Keratinocyte (primary cell): Measurements from ENCODE around the gene ING5.

Experiments used
- EZH2 ChIP-seq: IDR thresholded peaks from one replicate; pipeline ENCODE4 v1.6.1; 2012; ENCODE audit warnings: inconsistent platforms, mild to moderate bottlenecking, low read length, moderate library complexity
- TF ChIP-seq, protein P1 (sequence below), 3 experiments: IDR thresholded peaks in 1 of 3; conservative IDR thresholded peaks in 1 of 3; optimal IDR thresholded peaks in 1 of 3; 2 replicates in 2 of 3; 3 replicates in 1 of 3; pipeline versions ENCODE3 to v1.5.1; 2011; ENCODE audit warnings: low read length in 3 of 3, mild to moderate bottlenecking in 3 of 3, moderate library complexity in 2 of 3, control low read depth in 1 of 3, inconsistent platforms in 1 of 3; ENCODE audit not compliant: insufficient read depth in 2 of 3; ENCODE audit errors: extremely low read depth in 1 of 3

DNA sequence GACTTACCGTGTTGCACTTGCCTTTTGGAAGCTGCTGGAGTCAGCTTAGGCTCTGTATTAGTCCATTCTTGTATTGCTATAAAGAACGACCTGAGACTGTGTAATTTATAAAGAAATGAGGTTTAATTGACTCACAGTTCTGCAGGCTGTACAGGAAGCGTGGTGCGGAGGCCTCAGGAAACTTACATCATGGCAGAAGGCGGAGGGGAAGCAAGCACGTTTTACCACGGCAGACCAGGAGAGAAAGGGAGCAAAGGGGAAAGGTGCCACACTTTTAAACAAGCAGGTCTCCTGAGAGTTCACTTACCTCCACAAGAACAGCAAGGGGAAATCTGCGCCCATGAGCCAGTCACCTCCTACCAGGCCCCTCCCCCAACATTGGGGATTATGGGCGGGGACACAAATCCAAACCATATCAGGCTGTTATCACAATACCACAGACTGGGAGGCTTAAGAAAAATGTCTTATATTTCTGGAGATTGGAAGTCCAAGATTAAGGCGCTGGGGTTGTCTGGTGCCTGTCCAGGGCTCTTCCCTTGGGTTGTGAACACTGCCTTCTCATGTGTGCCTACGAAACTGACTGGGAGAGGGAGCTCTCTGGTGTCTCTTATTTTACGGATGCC, 28.9 kb downstream of the ING5 start:
- TF ChIP-seq, protein P1, sequence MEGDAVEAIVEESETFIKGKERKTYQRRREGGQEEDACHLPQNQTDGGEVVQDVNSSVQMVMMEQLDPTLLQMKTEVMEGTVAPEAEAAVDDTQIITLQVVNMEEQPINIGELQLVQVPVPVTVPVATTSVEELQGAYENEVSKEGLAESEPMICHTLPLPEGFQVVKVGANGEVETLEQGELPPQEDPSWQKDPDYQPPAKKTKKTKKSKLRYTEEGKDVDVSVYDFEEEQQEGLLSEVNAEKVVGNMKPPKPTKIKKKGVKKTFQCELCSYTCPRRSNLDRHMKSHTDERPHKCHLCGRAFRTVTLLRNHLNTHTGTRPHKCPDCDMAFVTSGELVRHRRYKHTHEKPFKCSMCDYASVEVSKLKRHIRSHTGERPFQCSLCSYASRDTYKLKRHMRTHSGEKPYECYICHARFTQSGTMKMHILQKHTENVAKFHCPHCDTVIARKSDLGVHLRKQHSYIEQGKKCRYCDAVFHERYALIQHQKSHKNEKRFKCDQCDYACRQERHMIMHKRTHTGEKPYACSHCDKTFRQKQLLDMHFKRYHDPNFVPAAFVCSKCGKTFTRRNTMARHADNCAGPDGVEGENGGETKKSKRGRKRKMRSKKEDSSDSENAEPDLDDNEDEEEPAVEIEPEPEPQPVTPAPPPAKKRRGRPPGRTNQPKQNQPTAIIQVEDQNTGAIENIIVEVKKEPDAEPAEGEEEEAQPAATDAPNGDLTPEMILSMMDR (optimal IDR thresholded peaks at IDR 0.05 in 1 of 3, IDR thresholded peaks at IDR 0.05 in 1 of 3, conservative IDR thresholded peaks at IDR 0.05 in 1 of 3; ENCODE audit: extremely low read depth in 1 of 3, insufficient read depth in 2 of 3, low read length in 3 of 3) = no peak
- no peak for TF ChIP-seq EZH2
